Right renal pelvis (tissue), 4 donors: ENCODE results near the gene SLC16A1. TPM values are rescaled to one million over a fixed set of nuclear protein-coding genes. Genes with fewer than 3 reads are reported as not detected.
A peak's percentile ranks its signal among the peaks of the same experiment; 100 is the strongest.
"Not testable (repeated sequence)": the region's sequence is repeated elsewhere in the genome, so short reads cannot be mapped to it uniquely, and the experiment has no call there.

ENCODE experiments used
- DNase-seq, 4 donors: peaks; one replicate each; pipeline ENCODE4 v3.0.0-alpha.2; 2013; ENCODE audit warnings: low read depth in 4 of 4, low spot score in 3 of 4, missing footprints in 1 of 4
- polyA plus RNA-seq, 4 donors: library from polyadenylated mRNA; unstranded; fragments of 120-200 nt; gene quantifications; one replicate each; pipeline ENCODE4 v1.2.1, GENCODE V29; 2013; ENCODE audit not compliant: insufficient read length in 4 of 4

Gene SLC16A1, protein sequence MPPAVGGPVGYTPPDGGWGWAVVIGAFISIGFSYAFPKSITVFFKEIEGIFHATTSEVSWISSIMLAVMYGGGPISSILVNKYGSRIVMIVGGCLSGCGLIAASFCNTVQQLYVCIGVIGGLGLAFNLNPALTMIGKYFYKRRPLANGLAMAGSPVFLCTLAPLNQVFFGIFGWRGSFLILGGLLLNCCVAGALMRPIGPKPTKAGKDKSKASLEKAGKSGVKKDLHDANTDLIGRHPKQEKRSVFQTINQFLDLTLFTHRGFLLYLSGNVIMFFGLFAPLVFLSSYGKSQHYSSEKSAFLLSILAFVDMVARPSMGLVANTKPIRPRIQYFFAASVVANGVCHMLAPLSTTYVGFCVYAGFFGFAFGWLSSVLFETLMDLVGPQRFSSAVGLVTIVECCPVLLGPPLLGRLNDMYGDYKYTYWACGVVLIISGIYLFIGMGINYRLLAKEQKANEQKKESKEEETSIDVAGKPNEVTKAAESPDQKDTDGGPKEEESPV
- polyA plus RNA-seq: 10 to 100 TPM; 59.9 to 64.4 (median 61.9) TPM

DNA sequence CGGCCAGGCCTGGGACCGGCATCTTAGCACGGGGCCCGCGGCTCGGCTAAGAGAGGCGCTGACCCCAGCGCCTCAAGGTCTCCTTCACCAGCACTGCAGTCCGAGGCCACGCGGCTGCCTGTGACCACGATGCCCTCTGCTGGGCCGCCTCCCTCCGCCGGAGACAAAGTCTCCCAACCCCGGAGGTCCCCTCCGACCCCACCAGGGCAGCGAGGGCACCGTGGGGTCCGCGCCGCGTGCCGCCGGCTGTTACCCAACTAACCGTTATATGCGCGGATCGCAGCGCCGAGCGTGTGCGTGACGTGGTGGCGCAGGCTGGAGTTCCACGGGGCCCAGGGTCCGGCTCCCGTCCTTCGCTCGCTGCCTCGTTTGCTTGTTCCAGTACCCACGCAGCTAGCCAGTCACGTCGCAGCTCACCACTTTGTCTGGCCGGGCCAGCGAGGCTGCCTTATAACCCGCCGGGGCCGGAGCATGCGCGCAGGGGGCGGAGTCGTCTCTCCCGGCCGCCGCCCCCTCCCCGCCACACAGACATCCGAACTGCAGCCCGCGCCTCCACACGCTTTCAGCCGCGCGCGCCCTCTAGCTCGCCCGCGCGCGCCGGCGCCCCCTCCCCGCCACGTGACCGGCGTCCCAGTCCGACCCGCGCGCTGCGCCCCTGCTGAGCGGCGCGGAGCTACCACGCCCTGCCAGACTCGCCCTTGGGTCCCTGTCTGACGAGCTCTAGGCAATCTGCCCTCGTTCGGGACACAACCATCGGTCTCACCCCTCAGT is at the start of gene SLC16A1:
Gene SLC16A1 (minus strand): TSS at position 424 of the 771 bp plus-strand sequence. CDS start 26,888 bp downstream, outside the sequence.
- DNase-seq: peak; percentile 72 to 83 (median 77)

DNA sequence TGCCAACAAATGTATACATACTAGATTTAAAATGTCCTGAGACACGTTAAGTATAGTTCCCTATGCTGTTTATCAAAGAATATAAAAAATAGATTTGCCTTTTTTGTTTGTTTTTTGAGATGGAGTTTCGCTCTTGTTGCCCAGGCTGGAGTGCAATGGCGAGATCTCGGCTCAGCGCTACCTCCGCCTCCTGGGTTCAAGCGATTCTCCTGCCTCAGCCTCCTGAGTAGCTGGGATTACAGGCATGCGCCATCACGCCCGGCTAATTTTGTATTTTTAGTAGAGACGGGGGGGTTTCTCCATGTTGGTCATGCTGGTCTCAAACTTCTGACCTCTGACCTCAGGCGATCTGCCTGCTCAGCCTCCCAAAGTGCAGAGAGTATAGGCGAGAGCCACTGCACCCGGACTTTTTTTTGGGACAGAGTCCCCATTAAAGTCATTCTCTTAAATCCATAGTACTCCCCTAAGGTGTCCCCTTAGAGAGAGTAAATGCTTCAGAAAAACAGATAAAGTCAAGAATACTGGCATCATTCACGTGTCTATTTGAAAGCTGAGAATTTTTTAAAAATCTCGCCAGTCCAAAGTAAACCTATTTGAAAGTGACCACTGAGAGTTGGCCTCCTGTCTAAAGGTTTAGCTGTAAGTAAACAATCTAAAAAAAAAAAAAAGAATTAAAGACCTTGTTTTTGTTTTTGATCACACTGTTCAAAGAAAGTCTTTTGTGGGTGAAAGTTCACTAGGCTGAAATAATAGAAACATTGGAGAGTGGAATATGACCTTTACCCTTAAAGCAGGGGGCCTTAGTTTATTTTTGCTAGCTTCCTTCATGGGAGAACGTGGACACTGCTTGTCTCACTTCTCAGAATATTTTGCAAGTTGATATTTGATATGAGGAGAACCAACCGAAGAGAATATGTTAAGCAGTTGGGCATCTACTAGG is 48.0 kb upstream of the SLC16A1 start:
- DNase-seq: no peak

DNA sequence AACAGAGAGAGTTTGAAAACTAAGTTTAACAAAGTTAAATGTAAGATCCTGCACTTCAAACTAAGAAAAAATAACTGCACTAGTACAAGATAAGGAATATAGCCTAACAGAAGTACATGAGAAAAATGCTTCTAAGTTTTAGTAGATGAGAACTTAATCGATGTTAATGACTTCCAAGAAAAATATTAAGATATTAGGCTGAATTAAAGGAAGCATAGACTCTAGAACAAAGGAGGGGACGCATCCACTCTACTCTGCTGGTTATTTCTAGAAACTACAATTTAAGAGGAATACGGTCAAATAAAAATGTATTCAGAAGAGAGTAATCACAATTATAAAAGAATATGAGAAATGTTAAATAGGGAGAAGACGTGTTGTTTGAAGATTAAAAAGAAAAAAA is 46.3 kb upstream of the SLC16A1 start:
- no peak for DNase-seq

DNA sequence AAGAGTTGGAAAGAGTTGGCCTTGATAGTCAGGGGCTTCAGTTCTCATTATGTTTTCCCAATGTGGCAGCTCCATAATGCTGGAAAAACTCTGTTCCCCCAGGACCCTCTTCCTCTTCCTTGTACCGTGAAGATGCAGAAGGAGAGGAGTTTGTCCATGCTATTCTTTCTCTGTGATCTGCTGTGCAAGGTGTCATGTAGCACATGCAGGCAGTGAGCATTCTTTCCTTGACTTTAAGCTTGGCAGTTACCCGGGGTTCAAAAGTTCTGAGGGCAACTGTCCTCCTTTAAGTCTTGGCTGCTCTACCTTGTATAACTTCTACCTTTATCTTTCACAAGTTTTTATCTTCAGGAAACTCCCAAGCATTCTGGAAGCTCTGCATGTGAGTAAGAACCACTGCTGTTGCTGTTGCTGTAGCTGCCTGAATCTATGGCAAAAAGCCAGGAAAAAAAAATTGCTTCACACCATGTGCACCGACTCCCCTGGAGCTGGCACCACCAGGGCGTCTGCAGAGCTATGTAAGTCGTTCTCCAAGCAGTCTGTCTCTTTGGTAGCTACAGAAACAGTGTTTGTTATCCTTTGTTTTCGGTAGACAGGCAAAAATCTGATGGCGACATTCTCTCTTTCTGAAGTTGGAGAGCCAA is 42.7 kb upstream of the SLC16A1 start:
- DNase-seq: peak in 1 of 4 donors; percentile 10

DNA sequence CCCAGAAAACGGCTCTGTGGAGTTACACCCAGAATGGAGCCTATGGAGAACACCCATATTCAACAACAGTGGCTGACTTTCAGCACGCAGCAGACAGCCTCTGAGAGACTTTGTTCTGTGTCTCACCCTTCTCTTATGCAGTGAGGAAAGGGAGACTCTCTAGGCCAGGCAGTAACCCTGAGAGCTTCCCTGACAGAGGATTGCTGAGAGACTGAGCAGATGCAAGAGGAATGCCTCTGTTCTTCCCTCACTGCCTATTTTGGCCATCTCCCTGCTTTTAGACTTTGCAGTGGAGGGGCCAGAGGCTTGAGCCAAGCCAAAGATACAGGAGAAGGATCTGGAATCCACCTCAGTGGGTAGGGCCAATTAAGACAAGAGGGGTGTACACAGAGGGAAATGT is 41.8 kb upstream of the SLC16A1 start:
- no peak for DNase-seq

DNA sequence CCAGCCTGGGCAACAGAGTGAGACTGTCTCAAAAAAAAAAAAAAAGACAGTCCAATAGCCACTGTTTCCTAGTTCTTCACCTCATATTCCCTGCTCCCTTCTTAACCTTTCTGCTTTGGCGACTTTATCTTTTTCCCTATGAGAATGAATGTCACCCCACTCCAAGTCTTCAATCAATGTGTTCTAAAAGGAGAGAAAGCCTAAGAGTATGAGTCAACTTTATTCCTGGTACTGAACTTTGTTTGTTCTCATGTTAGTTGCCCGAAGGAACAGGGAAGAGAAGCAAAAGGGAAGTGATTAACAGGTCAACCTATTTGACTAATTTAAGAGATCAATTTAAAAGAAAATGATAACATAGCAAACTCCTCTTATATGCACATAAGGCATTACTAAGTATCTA is 39.9 kb upstream of the SLC16A1 start:
- DNase-seq: no peak

DNA sequence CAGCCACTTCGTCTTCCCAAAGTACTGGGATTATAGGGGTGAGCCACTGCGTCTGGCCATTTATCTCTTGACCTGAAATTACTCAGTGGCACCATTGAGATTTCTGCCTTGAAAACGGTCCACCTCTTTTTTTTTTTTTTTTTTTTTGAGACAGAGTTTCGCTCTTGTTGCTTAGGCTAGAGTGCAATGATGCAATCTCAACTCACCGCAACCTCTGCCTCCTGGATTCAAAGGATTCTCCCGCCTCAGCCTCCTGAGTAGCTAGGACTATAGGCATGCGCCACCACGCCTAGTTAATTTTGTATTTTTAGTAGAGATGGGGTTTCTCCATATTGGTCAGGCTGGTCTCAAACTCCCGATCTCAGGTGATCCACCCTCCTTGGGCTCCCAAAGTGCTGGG is 39.0 kb upstream of the SLC16A1 start:
- not testable (repeated sequence) for DNase-seq

DNA sequence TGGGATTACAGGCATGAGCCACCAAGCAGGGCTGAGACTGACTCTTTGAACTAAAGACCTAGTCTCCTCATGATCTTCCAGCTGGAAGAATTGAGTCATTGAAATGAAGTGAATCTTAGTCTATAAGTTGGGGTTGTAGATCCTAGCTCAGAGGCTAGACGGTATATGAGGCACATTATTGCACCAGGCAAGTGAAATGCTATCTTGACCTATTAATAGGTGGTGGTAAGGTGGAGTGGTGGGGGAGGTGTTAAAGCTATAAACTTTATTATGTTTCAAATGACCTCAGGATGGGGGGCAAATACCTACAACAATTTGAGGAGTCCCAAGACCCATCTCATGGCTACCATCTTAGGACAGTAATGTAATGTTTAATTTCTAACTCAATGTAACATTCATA is 36.8 kb upstream of the SLC16A1 start:
- no peak for DNase-seq

DNA sequence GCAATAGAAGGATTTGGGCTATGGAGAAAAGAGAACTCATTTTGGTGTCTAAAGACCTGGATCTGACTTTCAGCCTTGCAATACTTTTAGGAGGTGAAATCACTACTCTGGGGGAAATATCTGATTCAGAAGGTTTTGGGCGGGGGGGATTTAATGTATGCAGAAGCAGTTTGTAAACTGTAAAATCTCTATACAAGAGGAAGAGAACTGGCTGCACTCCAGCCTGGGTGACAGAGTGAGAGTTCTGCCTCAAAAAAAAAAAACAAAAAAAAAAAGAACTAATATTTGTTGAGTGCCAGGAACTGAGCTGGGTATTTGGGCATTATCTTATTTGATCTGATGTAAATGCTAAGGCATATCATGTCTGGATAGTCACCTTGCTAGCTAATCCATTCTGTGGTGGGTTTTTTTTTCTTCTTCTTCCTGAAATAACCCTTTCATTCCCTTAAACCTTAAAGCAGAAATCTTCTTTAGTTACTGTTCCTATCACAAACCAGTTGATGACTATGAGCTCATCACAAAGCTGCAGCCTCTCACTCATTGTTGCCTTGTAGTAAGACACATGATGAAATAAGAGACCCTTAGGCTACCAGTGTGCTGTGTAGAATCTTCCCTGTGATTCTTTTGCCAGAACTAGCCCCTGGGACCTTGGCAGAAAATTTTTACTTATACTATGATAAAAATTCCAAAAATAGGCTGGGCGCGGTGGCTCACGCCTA is 35.6 kb upstream of the SLC16A1 start:
- no peak for DNase-seq

DNA sequence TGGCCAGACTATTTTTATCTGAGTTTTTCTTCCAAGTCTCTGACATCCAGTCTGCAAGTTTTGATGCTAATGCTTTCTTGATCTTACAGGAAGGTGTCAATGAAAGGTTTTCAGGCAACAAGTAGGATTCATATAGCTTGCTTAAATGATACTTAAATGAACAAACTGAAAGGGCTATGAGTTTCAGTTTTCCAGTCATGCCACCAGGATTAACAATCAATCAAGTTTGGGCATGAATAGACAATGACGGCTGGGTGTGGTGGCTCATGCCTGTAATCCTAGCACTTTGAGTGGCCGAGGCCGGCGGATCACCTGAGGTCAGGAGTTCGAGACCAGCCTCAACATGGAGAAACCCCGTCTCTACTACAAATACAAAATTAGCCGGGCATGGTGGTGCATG is 34.3 kb upstream of the SLC16A1 start:
- DNase-seq: no peak

DNA sequence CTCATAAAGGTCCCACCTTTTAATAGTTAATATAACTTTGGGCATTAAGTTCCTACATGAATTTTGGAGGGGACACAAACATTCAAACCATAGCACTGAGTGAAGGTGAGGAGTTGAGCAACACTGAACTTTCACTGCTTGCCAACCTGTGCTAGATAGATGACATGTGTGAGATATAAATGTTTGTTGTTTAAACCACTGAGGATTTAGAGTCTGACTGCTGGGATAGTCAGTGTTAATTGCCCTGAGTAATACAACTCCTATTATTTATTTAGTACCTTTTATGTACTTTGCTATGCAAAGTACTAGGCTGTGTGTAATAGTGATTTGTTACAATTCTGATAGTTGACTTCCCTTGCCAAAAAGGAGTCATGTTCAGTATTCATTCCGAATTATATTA is 32.4 kb upstream of the SLC16A1 start:
- no peak for DNase-seq

DNA sequence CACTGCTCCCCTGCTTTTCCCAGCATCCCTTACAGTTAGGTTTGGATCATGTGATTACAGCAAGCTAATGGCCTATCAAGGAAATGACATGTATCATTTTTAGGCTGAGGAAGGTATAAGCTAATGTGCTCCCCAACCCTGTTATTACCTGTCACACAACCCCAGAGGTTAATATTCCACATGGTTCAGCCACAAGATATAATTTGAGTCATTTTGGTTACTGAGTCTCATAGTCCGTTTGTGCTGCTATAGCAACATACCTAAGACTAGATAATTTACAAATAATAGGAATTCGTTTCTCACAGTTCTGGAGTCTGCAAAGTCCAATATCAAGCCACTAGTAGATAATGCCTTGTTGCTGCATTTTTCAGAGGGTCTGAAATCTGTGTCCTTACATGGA is 29.1 kb upstream of the SLC16A1 start:
- DNase-seq: no peak

DNA sequence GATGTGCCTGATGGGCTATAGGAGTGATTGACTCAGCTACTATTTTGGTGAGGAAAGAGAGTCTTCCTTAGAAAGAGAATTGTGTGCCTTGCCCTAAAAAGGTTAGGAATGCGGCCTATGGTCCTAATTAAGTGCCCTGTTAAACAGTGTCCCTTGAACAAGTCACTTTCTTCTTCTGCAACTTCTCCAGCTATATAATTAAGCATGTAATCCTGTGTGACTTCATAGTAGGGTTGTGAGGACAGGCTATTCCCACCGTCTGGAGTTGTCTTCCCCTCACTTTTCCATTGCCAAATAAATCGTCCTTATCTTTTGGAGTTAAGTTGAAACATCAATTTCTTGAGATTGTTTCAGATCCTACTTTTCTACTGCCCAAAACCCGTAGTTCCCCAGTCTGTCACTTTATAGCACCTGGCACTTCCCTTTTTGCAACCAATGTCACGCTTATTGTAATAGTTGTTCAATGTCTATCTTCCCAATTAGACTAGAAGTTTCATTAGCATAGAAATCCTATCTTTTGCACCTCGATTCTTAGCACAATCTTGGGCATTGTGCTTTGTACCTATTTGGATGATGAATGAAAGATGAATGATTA is 27.6 kb upstream of the SLC16A1 start:
- no peak for DNase-seq

DNA sequence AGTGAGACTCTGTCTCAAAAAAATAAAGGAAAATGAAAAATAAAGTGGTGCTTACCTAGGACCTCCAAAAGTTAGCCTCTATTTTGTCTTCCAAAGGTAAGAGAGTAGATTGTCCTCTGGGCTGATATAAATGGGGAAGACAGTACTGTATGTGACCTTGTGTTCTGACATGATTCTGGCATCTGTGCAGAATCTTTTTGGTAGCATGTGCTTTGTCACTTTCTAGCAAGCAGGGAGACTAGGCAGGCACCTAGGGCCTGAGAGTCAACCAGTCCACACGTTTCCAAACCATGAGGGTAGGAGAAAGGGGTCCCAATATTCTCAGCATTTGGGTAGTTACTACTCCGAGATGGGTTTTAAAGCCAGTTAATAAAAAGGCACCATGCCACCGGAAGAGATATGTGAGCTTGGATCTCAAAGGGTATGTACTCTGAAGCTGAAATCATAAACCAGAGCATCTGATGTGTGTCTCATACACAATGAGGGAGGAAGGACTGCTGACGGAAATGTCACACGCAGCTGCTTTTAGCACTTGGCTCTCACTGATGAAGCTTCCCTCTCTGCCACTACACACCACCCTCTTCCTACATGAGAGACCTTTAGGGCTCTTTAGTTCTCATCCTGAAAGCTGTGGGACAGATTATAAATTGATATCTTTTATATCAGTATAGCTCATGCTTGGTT is 27.0 kb upstream of the SLC16A1 start:
- DNase-seq: no peak

DNA sequence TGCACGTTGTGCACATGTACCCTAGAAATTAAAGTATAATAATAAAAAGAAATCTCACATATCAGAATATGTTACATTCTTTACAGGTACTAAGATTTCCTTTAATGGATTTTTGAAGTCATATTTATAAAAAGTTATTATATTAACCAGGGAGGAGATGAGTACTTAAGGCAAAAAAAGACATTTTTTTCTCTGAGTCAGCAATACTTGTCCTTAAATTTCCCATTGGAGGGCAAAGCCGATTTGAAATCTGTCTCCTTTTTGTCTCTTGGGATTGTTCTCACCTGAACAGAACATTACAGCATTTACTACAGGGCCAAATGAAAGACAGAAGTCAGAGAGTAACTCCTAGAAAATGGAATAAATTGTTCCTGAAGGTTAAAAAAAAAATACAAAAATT is 26.3 kb upstream of the SLC16A1 start:
- DNase-seq: no peak

DNA sequence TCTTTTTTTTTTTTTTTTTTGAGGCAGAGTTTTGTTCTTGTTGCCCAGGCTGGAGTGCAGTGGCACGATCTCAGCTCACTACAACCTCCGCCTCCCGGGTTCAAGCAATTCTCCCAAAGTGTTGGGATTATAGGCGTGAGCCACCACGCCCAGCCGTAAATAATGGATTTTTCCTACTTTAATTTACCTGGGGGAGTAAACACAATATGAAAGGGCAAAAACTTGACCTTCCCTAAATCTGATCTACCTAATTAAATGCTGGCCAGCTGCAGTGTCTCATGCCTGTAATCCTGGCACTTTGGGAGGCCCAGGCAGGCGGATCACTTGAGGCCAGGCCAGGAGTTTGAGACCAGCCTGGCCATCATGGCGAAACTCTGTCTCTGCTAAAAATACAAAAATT is 25.8 kb upstream of the SLC16A1 start:
- not testable (repeated sequence) for DNase-seq

DNA sequence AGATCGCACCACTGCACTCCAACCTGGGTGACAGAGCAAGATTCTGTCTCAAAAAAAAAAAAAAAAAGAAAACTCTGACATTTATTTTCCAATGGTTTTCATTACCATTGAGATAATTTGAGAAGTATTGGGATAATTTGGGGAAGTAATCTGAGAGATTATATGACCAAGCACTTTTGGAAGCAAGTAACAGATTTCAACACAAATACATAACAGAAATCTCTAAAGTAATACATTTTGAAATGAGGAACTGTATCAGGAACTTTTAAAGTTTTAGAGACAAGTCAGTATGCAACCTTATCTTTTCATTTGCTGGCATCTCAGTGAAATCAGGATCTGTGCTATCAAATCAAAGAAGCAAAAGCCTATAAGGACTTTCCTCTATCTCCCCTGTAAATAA is 25.4 kb upstream of the SLC16A1 start:
- DNase-seq: no peak

DNA sequence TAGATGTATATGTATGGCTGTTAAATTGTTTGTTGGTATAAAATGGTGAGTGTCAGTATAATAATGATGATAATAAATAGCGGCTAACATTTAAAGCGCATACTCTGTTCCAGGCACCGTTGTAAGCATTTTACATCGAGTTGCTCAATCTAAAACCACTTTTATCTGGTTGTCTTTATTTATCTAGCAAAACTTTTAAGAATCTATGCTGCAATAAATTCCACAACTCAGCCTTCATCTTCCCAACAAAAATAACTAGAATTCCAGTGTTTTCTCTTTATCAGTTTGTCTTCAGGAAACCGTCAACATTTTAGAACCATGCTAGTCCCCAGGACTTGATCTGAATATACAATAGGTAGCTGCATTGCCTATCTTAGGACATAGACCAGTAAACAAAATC is 19.3 kb upstream of the SLC16A1 start:
- DNase-seq: no peak
